ENCODE data around the gene ATG13. TPM values are rescaled to one million over a fixed set of nuclear protein-coding genes. Genes with fewer than 3 reads are reported as not detected.

ATG13 gene
- total RNA-seq, 1 donor from 2014 or later: 46.3 TPM

- no peak for DNase-seq (ENCODE audit: low read depth in 2 of 2)
These were observed 9.8 kb upstream of the ATG13 start for GRCh38 chr11:46607516-46607915.

GRCh38 chr11:46609386-46609785, 8.0 kb upstream of the ATG13 start:
- DNase-seq (ENCODE audit: low read depth in 2 of 2): no peak

- no peak for DNase-seq (ENCODE audit: low read depth in 2 of 2)
These were observed 5.6 kb upstream of the ATG13 start for GRCh38 chr11:46611526-46612304.

GRCh38 chr11:46612326-46612725, 5.0 kb upstream of the ATG13 start:
- no peak for DNase-seq (ENCODE audit: low read depth in 2 of 2)

- no peak for DNase-seq (ENCODE audit: low read depth in 2 of 2)
These were observed 1.6 kb upstream of the ATG13 start for GRCh38 chr11:46615756-46616155.

GRCh38 chr11:46616551-46617133, 711 bp upstream of the ATG13 start:
- peak in 1 of 2 donors; percentile 24 for DNase-seq (ENCODE audit: low read depth in 2 of 2)

- DNase-seq (ENCODE audit: low read depth in 2 of 2): no peak
These were observed 590 bp downstream of the ATG13 start for GRCh38 chr11:46617972-46618314.

GRCh38 chr11:46618837-46619236, 1.5 kb downstream of the ATG13 start:
- DNase-seq (ENCODE audit: low read depth in 2 of 2): no peak

GRCh38 chr11:46625406-46625805, 8.1 kb downstream of the ATG13 start:
- DNase-seq (ENCODE audit: low read depth in 2 of 2): no peak

GRCh38 chr11:46628961-46629360, 11.6 kb downstream of the ATG13 start:
- no peak for DNase-seq (ENCODE audit: low read depth in 2 of 2)

GRCh38 chr11:46630237-46630636, 12.9 kb downstream of the ATG13 start:
- DNase-seq (ENCODE audit: low read depth in 2 of 2): no peak

GRCh38 chr11:46631676-46632075, 14.3 kb downstream of the ATG13 start:
- DNase-seq (ENCODE audit: low read depth in 2 of 2): no peak

GRCh38 chr11:46632502-46632901, 15.1 kb downstream of the ATG13 start:
- no peak for DNase-seq (ENCODE audit: low read depth in 2 of 2)

- DNase-seq (ENCODE audit: low read depth in 2 of 2): no peak
These were observed 16.2 kb downstream of the ATG13 start for GRCh38 chr11:46633291-46634217.

- DNase-seq (ENCODE audit: low read depth in 2 of 2): no peak
These were observed 18.3 kb downstream of the ATG13 start for GRCh38 chr11:46635557-46636139.

GRCh38 chr11:46637546-46637945, 20.2 kb downstream of the ATG13 start:
- no peak for DNase-seq (ENCODE audit: low read depth in 2 of 2)

- no peak for DNase-seq (ENCODE audit: low read depth in 2 of 2)
These were observed 22.0 kb downstream of the ATG13 start for GRCh38 chr11:46639197-46639839.

GRCh38 chr11:46640036-46640788, 22.9 kb downstream of the ATG13 start:
- no peak for DNase-seq (ENCODE audit: low read depth in 2 of 2)

- DNase-seq (ENCODE audit: low read depth in 2 of 2): no peak
These were observed 24.3 kb downstream of the ATG13 start for GRCh38 chr11:46641639-46642038.

- no peak for DNase-seq (ENCODE audit: low read depth in 2 of 2)
These were observed 25.4 kb downstream of the ATG13 start for GRCh38 chr11:46642627-46643335.
